SK-N-MC (cell line): ENCODE measurements around the gene FSTL4.

Source experiments
- EZH2 ChIP-seq: fragments of 200-600 bp; sonication (generic); IDR thresholded peaks from one replicate; pipeline ENCODE4 v1.6.1; 2017; ENCODE audit warnings: antibody characterized with exemption
- FOXP2 ChIP-seq: optimal IDR thresholded peaks from 2 replicates; pipeline ENCODE3; 2011; ENCODE audit warnings: mild to moderate bottlenecking, moderate library complexity; ENCODE audit not compliant: insufficient read depth; ENCODE audit errors: extremely low read length, control extremely low read depth
- POLR2AphosphoS5 ChIP-seq: IDR thresholded peaks from 2 replicates; pipeline ENCODE4 v1.6.1; 2012; ENCODE audit warnings: mild to moderate bottlenecking, low read depth, low read length, borderline replicate concordance

DNA sequence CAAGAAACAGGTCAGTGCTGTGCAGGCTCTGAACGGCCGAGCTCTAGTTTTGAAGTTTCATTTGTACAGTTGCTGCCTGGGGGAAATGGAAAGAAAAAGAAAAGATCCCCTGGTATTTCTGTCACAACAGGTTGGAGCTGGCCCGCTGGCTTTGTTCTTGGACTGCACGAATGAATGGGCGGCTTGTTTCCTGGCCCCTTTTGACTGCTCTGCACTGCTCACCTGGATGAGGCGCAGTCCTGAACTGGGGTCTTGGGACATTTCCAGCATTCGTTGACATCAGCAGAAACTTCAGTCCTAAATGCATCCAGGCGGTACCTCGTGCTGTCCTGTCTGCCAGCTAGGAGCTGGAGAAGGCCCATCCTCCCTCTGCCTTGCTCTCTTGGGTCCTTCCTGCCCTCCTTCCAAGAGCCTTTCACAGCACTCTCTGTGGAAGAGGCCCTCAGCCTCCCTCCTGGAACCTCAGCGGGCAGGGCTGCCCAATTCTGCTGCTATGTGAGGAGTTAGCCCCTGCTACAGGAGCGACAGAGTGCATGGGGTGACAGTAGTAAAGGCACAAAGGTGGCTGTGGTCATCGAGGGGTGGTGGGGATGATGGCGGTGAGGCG is 189.2 kb downstream of the FSTL4 start:
- TF ChIP-seq EZH2 = no peak
- no peak for TF ChIP-seq POLR2AphosphoS5
- no peak for TF ChIP-seq FOXP2
